HL-60 (cell line): ENCODE results near the gene CACNA1I.

Source experiments
- CTCF ChIP-seq: IDR thresholded peaks from one replicate; pipeline ENCODE4 v1.5.1; 2011; ENCODE audit warnings: low read length, control low read depth, inconsistent platforms; ENCODE audit not compliant: insufficient read depth
- POLR2AphosphoS5 ChIP-seq: IDR thresholded peaks from 2 replicates; pipeline ENCODE4 v1.6.1; 2012; ENCODE audit warnings: low read depth
- REST ChIP-seq: IDR thresholded peaks from 2 replicates; pipeline ENCODE4 v1.6.1; 2012; ENCODE audit warnings: low read depth; ENCODE audit not compliant: insufficient replicate concordance

GRCh38 chr22:39583066-39583667, 12.6 kb downstream of the CACNA1I start:
- no peak for TF ChIP-seq CTCF
- TF ChIP-seq POLR2AphosphoS5 = no peak
- TF ChIP-seq REST = no peak
